ENCODE data around the gene NCKAP5.

NCKAP5 gene

GRCh38 chr2:133152801-133153200 is 415.5 kb downstream of the NCKAP5 start:
- DNase-seq (ENCODE audit: low read depth in 2 of 2): no peak

- DNase-seq (ENCODE audit: low read depth in 2 of 2): no peak
Observed at GRCh38 chr2:133148187-133148586, 420.1 kb downstream of the NCKAP5 start.

- no peak for DNase-seq (ENCODE audit: low read depth in 2 of 2)
Observed at GRCh38 chr2:133146893-133147292, 421.4 kb downstream of the NCKAP5 start.

GRCh38 chr2:133143645-133144044 is 424.6 kb downstream of the NCKAP5 start:
- no peak for DNase-seq (ENCODE audit: low read depth in 2 of 2)

- DNase-seq (ENCODE audit: low read depth in 2 of 2): no peak
Observed at GRCh38 chr2:133142087-133142486, 426.2 kb downstream of the NCKAP5 start.

GRCh38 chr2:133140620-133141019 is 427.6 kb downstream of the NCKAP5 start:
- DNase-seq (ENCODE audit: low read depth in 2 of 2): no peak

- DNase-seq (ENCODE audit: low read depth in 2 of 2): no peak
Observed at GRCh38 chr2:133139847-133140533, 428.3 kb downstream of the NCKAP5 start.

- no peak for DNase-seq (ENCODE audit: low read depth in 2 of 2)
Observed at GRCh38 chr2:133138693-133139092, 429.6 kb downstream of the NCKAP5 start.

- no peak for DNase-seq (ENCODE audit: low read depth in 2 of 2)
Observed at GRCh38 chr2:133135035-133135654, 433.1 kb downstream of the NCKAP5 start.

GRCh38 chr2:133130548-133131246 is 437.6 kb downstream of the NCKAP5 start:
- no peak for DNase-seq (ENCODE audit: low read depth in 2 of 2)

GRCh38 chr2:133124446-133124845 is 443.8 kb downstream of the NCKAP5 start:
- DNase-seq (ENCODE audit: low read depth in 2 of 2): no peak

GRCh38 chr2:133123904-133124303 is 444.4 kb downstream of the NCKAP5 start:
- no peak for DNase-seq (ENCODE audit: low read depth in 2 of 2)

- DNase-seq (ENCODE audit: low read depth in 2 of 2): no peak
Observed at GRCh38 chr2:133123393-133123792, 444.9 kb downstream of the NCKAP5 start.

GRCh38 chr2:133122529-133122928 is 445.7 kb downstream of the NCKAP5 start:
- no peak for DNase-seq (ENCODE audit: low read depth in 2 of 2)

- no peak for DNase-seq (ENCODE audit: low read depth in 2 of 2)
Observed at GRCh38 chr2:133120310-133120709, 448.0 kb downstream of the NCKAP5 start.

GRCh38 chr2:133110201-133110600 is 458.1 kb downstream of the NCKAP5 start:
- DNase-seq (ENCODE audit: low read depth in 2 of 2): no peak

GRCh38 chr2:133109772-133110171 is 458.5 kb downstream of the NCKAP5 start:
- no peak for DNase-seq (ENCODE audit: low read depth in 2 of 2)

- DNase-seq (ENCODE audit: low read depth in 2 of 2): no peak
Observed at GRCh38 chr2:133107058-133107815, 461.0 kb downstream of the NCKAP5 start.

- DNase-seq (ENCODE audit: low read depth in 2 of 2): no peak
Observed at GRCh38 chr2:133104871-133105270, 463.4 kb downstream of the NCKAP5 start.

- DNase-seq (ENCODE audit: low read depth in 2 of 2): no peak
Observed at GRCh38 chr2:133098787-133099186, 469.5 kb downstream of the NCKAP5 start.

GRCh38 chr2:133097666-133098065 is 470.6 kb downstream of the NCKAP5 start:
- no peak for DNase-seq (ENCODE audit: low read depth in 2 of 2)

- DNase-seq (ENCODE audit: low read depth in 2 of 2): no peak
Observed at GRCh38 chr2:133092571-133092970, 475.7 kb downstream of the NCKAP5 start.

Data from stimulated activated CD8-positive, alpha-beta memory T cell treated with anti-CD3 and anti-CD28 coated beads, Interleukin-15, amount 100 ng/mL, for 48 hours (primary cell).